ENCODE results near the gene TBX4.

Gene TBX4

GRCh38 chr17:61480414-61480807 lies 28.2 kb downstream of the TBX4 start:
- Mint-ChIP-seq H3K4me3 (no peak overlapping the region), H3K27ac (no peak overlapping the region), H3K27me3 (ENCODE audit: low read depth) (peaks cover 74% of the 10 kb centered on the region), H3K36me3 (ENCODE audit: low read depth) (no peaks in the 10 kb centered on the region), H3K4me1 (peaks cover 8% of the 10 kb centered on the region), H3K9me3 (no peaks in the 10 kb centered on the region)
- TF ChIP-seq CTCF (IDR thresholded peaks at IDR 0.05; ENCODE audit: unreplicated experiment in 3 of 3), result no peak

GRCh38 chr17:61481421-61481820 lies 29.2 kb downstream of the TBX4 start:
- no peak for TF ChIP-seq CTCF (IDR thresholded peaks at IDR 0.05; ENCODE audit: unreplicated experiment in 3 of 3)
- Mint-ChIP-seq H3K9me3 (no peaks in the 10 kb centered on the region), H3K27ac (no peak overlapping the region), H3K4me3 (no peak overlapping the region), H3K4me1 (peaks cover 13% of the 10 kb centered on the region), H3K27me3 (ENCODE audit: low read depth) (peaks cover 75% of the 10 kb centered on the region), H3K36me3 (ENCODE audit: low read depth) (no peaks in the 10 kb centered on the region)

GRCh38 chr17:61482467-61482866 lies 30.2 kb downstream of the TBX4 start:
- Mint-ChIP-seq H3K4me1 (peaks cover 21% of the 10 kb centered on the region), H3K9me3 (no peaks in the 10 kb centered on the region), H3K4me3 (no peak overlapping the region)

GRCh38 chr17:61483778-61484116 lies 31.5 kb downstream of the TBX4 start:
- Mint-ChIP-seq H3K4me3 (no peak overlapping the region), H3K36me3 (ENCODE audit: low read depth) (no peaks in the 10 kb centered on the region), H3K9me3 (no peaks in the 10 kb centered on the region), H3K4me1 (peaks cover 33% of the 10 kb centered on the region), H3K27me3 (ENCODE audit: low read depth) (peaks cover 80% of the 10 kb centered on the region), H3K27ac (no peak overlapping the region)
- no peak for TF ChIP-seq CTCF (IDR thresholded peaks at IDR 0.05; ENCODE audit: unreplicated experiment in 3 of 3)

More at GRCh38 chr17:61482467-61482866, 30.2 kb downstream of the TBX4 start:
- Mint-ChIP-seq H3K36me3 (ENCODE audit: low read depth) (no peaks in the 10 kb centered on the region), H3K27me3 (ENCODE audit: low read depth) (peaks cover 80% of the 10 kb centered on the region), H3K27ac (no peak overlapping the region)
- no peak for TF ChIP-seq CTCF (IDR thresholded peaks at IDR 0.05; ENCODE audit: unreplicated experiment in 3 of 3)

- TF ChIP-seq CTCF (IDR thresholded peaks at IDR 0.05; ENCODE audit: unreplicated experiment in 3 of 3), result no peak
- Mint-ChIP-seq H3K4me3 (no peak overlapping the region), H3K36me3 (ENCODE audit: low read depth) (no peaks in the 10 kb centered on the region), H3K9me3 (no peaks in the 10 kb centered on the region), H3K4me1 (peaks cover 36% of the 10 kb centered on the region), H3K27me3 (ENCODE audit: low read depth) (peaks cover 80% of the 10 kb centered on the region), H3K27ac (no peak overlapping the region)
Measured at GRCh38 chr17:61484174-61484573, 32.0 kb downstream of the TBX4 start.

- no peak overlapping the region for H3K4me3 Mint-ChIP-seq
- H3K4me1 Mint-ChIP-seq, result peaks cover 43% of the 10 kb centered on the region
- no peaks in the 10 kb centered on the region for H3K9me3 Mint-ChIP-seq
- H3K27ac Mint-ChIP-seq, result no peak overlapping the region
- H3K27me3 Mint-ChIP-seq (ENCODE audit: low read depth), result peaks cover 77% of the 10 kb centered on the region
- H3K36me3 Mint-ChIP-seq (ENCODE audit: low read depth), result no peaks in the 10 kb centered on the region
- TF ChIP-seq CTCF (IDR thresholded peaks at IDR 0.05; ENCODE audit: unreplicated experiment in 3 of 3), result no peak
Measured at GRCh38 chr17:61485067-61485775, 33.0 kb downstream of the TBX4 start.

Measured in nephron (organoid).